ENCODE measurements around the gene TBC1D19. TPM values are rescaled to one million over a fixed set of nuclear protein-coding genes. Genes with fewer than 3 reads are reported as not detected.

TBC1D19 gene
- total and polyA plus RNA-seq, 9 of the 15 experiments (the other 6 are each of a cell fraction or from before 2014, with no cell fraction given): 0.73 to 5.6 (median 3.7) TPM

- Histone ChIP-seq H3K27ac (ENCODE audit: extremely low read depth, low read depth, low read length) (no peak overlapping the region), H3K27me3 (ENCODE audit: control insufficient read depth in 2 of 2, insufficient read depth in 2 of 2, low read length in 2 of 2) (no peaks in the 10 kb centered on the region), H2AFZ (ENCODE audit: low read depth, low read length) (no peak overlapping the region), H4K20me1 (replicated peaks; ENCODE audit: control insufficient read depth, insufficient read depth, low read length) (no peaks in the 10 kb centered on the region), H3K9ac (ENCODE audit: insufficient read depth in 1 of 2, low read depth in 2 of 2, low read length in 2 of 2) (no peak overlapping the region), H3K9me3 (replicated peaks; ENCODE audit: control insufficient read depth, insufficient read depth, low read depth, low read length) (no peaks in the 10 kb centered on the region; the same call in 1 of the 2 replicates), H3K4me2 (ENCODE audit: insufficient read depth, low read length) (no peak overlapping the region), H3K79me2 (ENCODE audit: control insufficient read depth, insufficient read depth, low read length) (no peaks in the 10 kb centered on the region), H3K9me1 (ENCODE audit: control insufficient read depth, insufficient read depth, low read length) (no peaks in the 10 kb centered on the region), H3K4me1 (replicated peaks in 1 of 2; ENCODE audit: control insufficient read depth in 2 of 2, insufficient read depth in 2 of 2, low read length in 2 of 2) (no peaks in the 10 kb centered on the region), H3K4me3 (no peak overlapping the region), H3K36me3 (ENCODE audit: control insufficient read depth, insufficient read depth, low read length) (no peaks in the 10 kb centered on the region)
- TF ChIP-seq ZNF436 (CRISPR knock-in tag; IDR thresholded peaks at IDR 0.05) (no peak), ZNF639 (CRISPR knock-in tag; conservative IDR thresholded peaks at IDR 0.05 in 1 of 2, IDR thresholded peaks at IDR 0.05 in 1 of 2) (no peak), CBFB (CRISPR knock-in tag; IDR thresholded peaks at IDR 0.05) (no peak), CGGBP1 (CRISPR knock-in tag; IDR thresholded peaks at IDR 0.05) (no peak), SMAD3 (CRISPR knock-in tag; conservative IDR thresholded peaks at IDR 0.05) (no peak), KAT2B (IDR thresholded peaks at IDR 0.05; ENCODE audit: low read depth, low read length) (no peak), ZNF444 (CRISPR knock-in tag; IDR thresholded peaks at IDR 0.05) (no peak), ZNF740 (CRISPR knock-in tag; IDR thresholded peaks at IDR 0.05) (no peak), ZNF740 (tag; IDR thresholded peaks at IDR 0.05) (no peak), ZHX1 (conservative IDR thresholded peaks at IDR 0.05; ENCODE audit: low read length) (no peak), PPARD (CRISPR knock-in tag; IDR thresholded peaks at IDR 0.05) (no peak), RBM14 (IDR thresholded peaks at IDR 0.05; ENCODE audit: borderline replicate concordance, insufficient read depth, low read depth, low read length) (no peak), ZNF224 (CRISPR knock-in tag; IDR thresholded peaks at IDR 0.05) (no peak), IRF2 (CRISPR knock-in tag; IDR thresholded peaks at IDR 0.05) (no peak)
- ChIA-PET CTCF (ENCODE audit: low intra/inter-chr PET ratio) (no interaction called here), POLR2A (interaction anchor here (0.7 kb wide), 1 partner anchor 134 kb away, joined by 3 read pairs; no protein-coding TSS in a partner anchor)
- in situ Hi-C loops (cut with MboI): no loop called here
- ATAC-seq (no peak), DNase-seq (ENCODE audit: extremely low read depth in 1 of 4, low spot score in 3 of 4) (no peak), FAIRE-seq (no peak)
- WGBS (ENCODE audit: insufficient coverage, low coverage, missing lambda C conversion rate): 15% methylated on average over 2 of the region's 2 CpGs
- intact Hi-C loops (cut with micrococcal nuclease): no loop called here
- no TSS peak for BruUV-seq (replicated peaks)
Measured at GRCh38 chr4:26717332-26717731, 133.4 kb downstream of the TBC1D19 start.
